GM12872 (cell line): ENCODE measurements around the gene AMBRA1.

Source experiments
- CTCF ChIP-seq: IDR thresholded peaks from 3 replicates; pipeline ENCODE4 v1.5.1; 2011; ENCODE audit warnings: low read depth, mild to moderate bottlenecking, low read length, moderate library complexity; ENCODE audit not compliant: insufficient read depth

The AMBRA1 gene

GRCh38 chr11:46529095-46529905 is 64.5 kb downstream of the AMBRA1 start:
- TF ChIP-seq CTCF, result peak; percentile 97

- no peak; the same call in 2 of the 3 replicates for TF ChIP-seq CTCF
These were observed 65.3 kb downstream of the AMBRA1 start for GRCh38 chr11:46528445-46529094.

- no peak for TF ChIP-seq CTCF
These were observed 66.2 kb downstream of the AMBRA1 start for GRCh38 chr11:46527591-46528130.

- no peak for TF ChIP-seq CTCF
These were observed 67.3 kb downstream of the AMBRA1 start for GRCh38 chr11:46526216-46527215.

GRCh38 chr11:46524201-46524770 is 69.5 kb downstream of the AMBRA1 start:
- no peak for TF ChIP-seq CTCF

GRCh38 chr11:46523290-46523689 is 70.5 kb downstream of the AMBRA1 start:
- no peak for TF ChIP-seq CTCF
